ENCODE results near the gene GGT5.
"Not testable (repeated sequence)": the region's sequence is repeated elsewhere in the genome, so short reads cannot be mapped to it uniquely, and the experiment has no call there.

Gene GGT5

GRCh38 chr22:24245030-24245431 is at the start of gene GGT5:
Gene GGT5, minus strand, starts transcription at chr22:24245082. Its CDS starts 357 bp downstream, at chr22:24244725.
- DNase-seq = peak; percentile 15

- not testable (repeated sequence) for DNase-seq
Observed at GRCh38 chr22:24292202-24292830, 47.4 kb upstream of the GGT5 start.

- no peak for DNase-seq
Observed at GRCh38 chr22:24291515-24292201, 46.8 kb upstream of the GGT5 start.

- DNase-seq = no peak
Observed at GRCh38 chr22:24290459-24290858, 45.6 kb upstream of the GGT5 start.

- DNase-seq = no peak
Observed at GRCh38 chr22:24289741-24290163, 44.9 kb upstream of the GGT5 start.

GRCh38 chr22:24289114-24289513 is 44.2 kb upstream of the GGT5 start:
- no peak for DNase-seq

GRCh38 chr22:24287801-24288200 is 42.9 kb upstream of the GGT5 start:
- DNase-seq = not testable (repeated sequence)

GRCh38 chr22:24287212-24287611 is 42.3 kb upstream of the GGT5 start:
- DNase-seq = not testable (repeated sequence)

- no peak for DNase-seq
Observed at GRCh38 chr22:24285245-24285644, 40.4 kb upstream of the GGT5 start.

- DNase-seq = no peak
Observed at GRCh38 chr22:24284747-24285203, 39.9 kb upstream of the GGT5 start.

- DNase-seq = no peak
Observed at GRCh38 chr22:24282401-24282800, 37.5 kb upstream of the GGT5 start.

- DNase-seq = not testable (repeated sequence)
Observed at GRCh38 chr22:24280363-24280762, 35.5 kb upstream of the GGT5 start.

- DNase-seq = not testable (repeated sequence)
Observed at GRCh38 chr22:24274696-24275405, 30.0 kb upstream of the GGT5 start.

- not testable (repeated sequence) for DNase-seq
Observed at GRCh38 chr22:24273906-24274305, 29.0 kb upstream of the GGT5 start.

GRCh38 chr22:24273031-24273430 is 28.1 kb upstream of the GGT5 start:
- DNase-seq = not testable (repeated sequence)

- no peak for DNase-seq
Observed at GRCh38 chr22:24271386-24271854, 26.5 kb upstream of the GGT5 start.

- peak; percentile 89 for DNase-seq
Observed at GRCh38 chr22:24270556-24271385, 25.9 kb upstream of the GGT5 start, which contains the start of gene SPECC1L. Gene SPECC1L, plus strand, starts transcription at chr22:24270831. Its CDS starts 31,401 bp downstream, at chr22:24302232.

- DNase-seq = not testable (repeated sequence)
Observed at GRCh38 chr22:24266495-24266894, 21.6 kb upstream of the GGT5 start.

GRCh38 chr22:24265734-24266133 is 20.9 kb upstream of the GGT5 start:
- no peak for DNase-seq

GRCh38 chr22:24264329-24264896 is 19.5 kb upstream of the GGT5 start:
- not testable (repeated sequence) for DNase-seq

- not testable (repeated sequence) for DNase-seq
Observed at GRCh38 chr22:24263479-24263878, 18.6 kb upstream of the GGT5 start.

GRCh38 chr22:24262185-24262749 is 17.4 kb upstream of the GGT5 start:
- DNase-seq = not testable (repeated sequence)
